GM10266 (cell line): Measurements from ENCODE around the gene CNP.
"Not testable (repeated sequence)": the region's sequence is repeated elsewhere in the genome, so short reads cannot be mapped to it uniquely, and the experiment has no call there.

ENCODE experiments used
- DNase-seq: peaks from one replicate; pipeline ENCODE4 v3.0.0; 2012; ENCODE audit errors: extremely low spot score
- CTCF ChIP-seq: IDR thresholded peaks from 2 replicates; pipeline ENCODE4 v1.5.1; 2012; ENCODE audit warnings: mild to moderate bottlenecking, low read depth; ENCODE audit not compliant: control insufficient read depth, insufficient read depth; ENCODE audit errors: missing control alignments

Gene CNP

GRCh38 chr17:42010898-42011516 lies 44.4 kb downstream of the CNP start:
- DNase-seq = no peak
- TF ChIP-seq CTCF = no peak

- not testable (repeated sequence) for DNase-seq
These were observed 45.8 kb downstream of the CNP start for GRCh38 chr17:42012363-42012762.

- not testable (repeated sequence) for DNase-seq
These were observed 47.1 kb downstream of the CNP start for GRCh38 chr17:42013740-42014139.

GRCh38 chr17:42016411-42016831 lies 49.8 kb downstream of the CNP start:
- no peak for TF ChIP-seq CTCF
- DNase-seq = no peak

GRCh38 chr17:42016941-42017865 lies 50.6 kb downstream of the CNP start, which contains the start of gene DNAJC7:
Gene DNAJC7 (minus strand): TSS chr17:42017439. CDS start chr17:42017416, 23 bp downstream.
- DNase-seq = peak; percentile 93
- TF ChIP-seq CTCF = no peak

- no peak for TF ChIP-seq CTCF
- DNase-seq = peak; percentile 60
These were observed 51.2 kb downstream of the CNP start for GRCh38 chr17:42017866-42018200.

- DNase-seq = no peak
- TF ChIP-seq CTCF = no peak
These were observed 51.7 kb downstream of the CNP start for GRCh38 chr17:42018339-42018738.

GRCh38 chr17:42018988-42019387 lies 52.4 kb downstream of the CNP start:
- no peak for TF ChIP-seq CTCF
- DNase-seq = no peak
